Coronary artery (tissue), 2 donors: ENCODE results near the gene NAIP.
"Not testable (repeated sequence)": the region's sequence is repeated elsewhere in the genome, so short reads cannot be mapped to it uniquely, and the experiment has no call there.

Experiments
- DNase-seq: peaks from one replicate; pipeline ENCODE4 v3.0.0-alpha.2; 2017; ENCODE audit warnings: low spot score
- H3K27ac ChIP-seq, 2 donors: fragments of 200-600 bp; sonication (generic); one replicate each; pipeline ENCODE4 v1.5.1; 2016 to 2019
- H3K4me3 ChIP-seq: fragments of 200-600 bp; sonication (generic); 2 replicates; pipeline ENCODE4 v1.5.1; 2016; ENCODE audit warnings: mild to moderate bottlenecking, moderate library complexity
- TF ChIP-seq, protein P1 (sequence below): fragments of 200-600 bp; sonication (generic); IDR thresholded peaks from one replicate; pipeline ENCODE4 v1.5.1; 2019; ENCODE audit warnings: antibody characterized with exemption

NAIP gene, protein sequence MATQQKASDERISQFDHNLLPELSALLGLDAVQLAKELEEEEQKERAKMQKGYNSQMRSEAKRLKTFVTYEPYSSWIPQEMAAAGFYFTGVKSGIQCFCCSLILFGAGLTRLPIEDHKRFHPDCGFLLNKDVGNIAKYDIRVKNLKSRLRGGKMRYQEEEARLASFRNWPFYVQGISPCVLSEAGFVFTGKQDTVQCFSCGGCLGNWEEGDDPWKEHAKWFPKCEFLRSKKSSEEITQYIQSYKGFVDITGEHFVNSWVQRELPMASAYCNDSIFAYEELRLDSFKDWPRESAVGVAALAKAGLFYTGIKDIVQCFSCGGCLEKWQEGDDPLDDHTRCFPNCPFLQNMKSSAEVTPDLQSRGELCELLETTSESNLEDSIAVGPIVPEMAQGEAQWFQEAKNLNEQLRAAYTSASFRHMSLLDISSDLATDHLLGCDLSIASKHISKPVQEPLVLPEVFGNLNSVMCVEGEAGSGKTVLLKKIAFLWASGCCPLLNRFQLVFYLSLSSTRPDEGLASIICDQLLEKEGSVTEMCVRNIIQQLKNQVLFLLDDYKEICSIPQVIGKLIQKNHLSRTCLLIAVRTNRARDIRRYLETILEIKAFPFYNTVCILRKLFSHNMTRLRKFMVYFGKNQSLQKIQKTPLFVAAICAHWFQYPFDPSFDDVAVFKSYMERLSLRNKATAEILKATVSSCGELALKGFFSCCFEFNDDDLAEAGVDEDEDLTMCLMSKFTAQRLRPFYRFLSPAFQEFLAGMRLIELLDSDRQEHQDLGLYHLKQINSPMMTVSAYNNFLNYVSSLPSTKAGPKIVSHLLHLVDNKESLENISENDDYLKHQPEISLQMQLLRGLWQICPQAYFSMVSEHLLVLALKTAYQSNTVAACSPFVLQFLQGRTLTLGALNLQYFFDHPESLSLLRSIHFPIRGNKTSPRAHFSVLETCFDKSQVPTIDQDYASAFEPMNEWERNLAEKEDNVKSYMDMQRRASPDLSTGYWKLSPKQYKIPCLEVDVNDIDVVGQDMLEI (N-terminal part only)

DNA sequence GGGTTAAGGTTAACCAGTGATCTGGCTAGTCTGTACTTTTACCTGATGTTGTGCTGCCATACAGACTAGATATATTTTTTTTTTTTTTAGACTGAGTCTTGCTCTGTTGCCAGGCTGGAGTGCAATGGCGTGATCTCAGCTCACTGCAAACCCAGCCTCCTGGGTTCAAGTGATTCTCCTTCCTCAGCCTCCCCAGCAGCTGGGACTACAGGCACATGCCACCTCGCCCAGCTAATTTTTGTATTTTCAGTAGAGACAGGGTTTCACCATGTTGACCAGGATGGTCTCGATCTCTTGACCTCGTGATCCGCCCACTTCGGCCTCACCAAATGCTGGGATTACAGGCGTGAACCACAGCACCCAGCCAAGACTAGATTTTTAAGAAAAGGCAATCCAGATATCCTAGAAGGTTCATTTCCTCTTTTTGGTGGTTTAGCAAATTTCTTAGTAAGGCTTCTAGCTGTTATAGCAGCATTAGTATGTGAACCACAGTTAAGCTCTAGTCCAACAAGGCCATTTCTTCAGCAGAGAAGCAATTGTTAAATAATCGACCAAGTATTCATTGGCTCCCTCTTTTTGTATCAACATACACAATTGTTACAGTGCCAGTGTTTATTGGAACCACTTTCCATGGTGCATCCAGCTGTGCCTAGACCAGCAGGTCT is at the start of gene NAIP:
TSS of gene NAIP (minus strand) at position 51 of the 665 bp plus-strand sequence. CDS start 12,424 bp downstream, outside the sequence.
- H3K4me3 ChIP-seq, H3K27ac ChIP-seq, DNase-seq: not testable (repeated sequence)

DNA sequence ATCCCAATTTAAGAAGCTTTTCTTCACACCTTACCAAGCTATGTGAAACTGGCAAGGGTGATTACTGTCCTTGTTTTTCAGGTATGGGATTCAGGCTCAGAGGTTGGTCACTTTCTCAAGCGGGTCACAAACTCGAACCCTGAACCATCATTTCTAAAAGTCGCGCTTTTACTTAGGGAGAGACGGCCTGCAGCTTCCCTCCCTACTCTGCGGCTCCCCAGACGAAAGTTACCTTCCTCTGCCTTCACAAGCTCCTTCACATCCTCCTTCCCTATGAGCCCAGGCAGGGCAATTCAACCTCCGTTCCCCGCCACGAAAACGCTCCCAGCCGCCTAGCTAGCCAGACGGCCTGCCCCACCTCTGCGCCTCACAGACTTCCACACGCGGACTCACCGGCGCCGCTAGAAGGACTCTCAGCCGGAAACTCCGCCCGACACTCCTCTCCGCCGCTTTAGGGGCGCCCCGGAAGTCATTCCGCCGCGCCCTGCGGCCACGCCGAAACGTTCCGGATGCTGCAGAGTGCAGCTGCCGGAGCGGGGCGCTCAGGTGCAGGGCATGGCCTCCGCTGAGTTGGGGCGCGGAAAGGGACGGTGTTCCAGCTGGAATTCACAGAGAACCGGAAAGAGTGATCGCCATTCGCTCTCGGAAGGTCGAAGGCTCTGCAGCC is 42.3 kb upstream of the NAIP start, which contains the start of gene GTF2H2:
TSS of gene GTF2H2 (minus strand) at position 415 of the 667 bp plus-strand sequence. CDS start 4,913 bp downstream, outside the sequence.
- H3K4me3 ChIP-seq, H3K27ac ChIP-seq, DNase-seq: not testable (repeated sequence)

DNA sequence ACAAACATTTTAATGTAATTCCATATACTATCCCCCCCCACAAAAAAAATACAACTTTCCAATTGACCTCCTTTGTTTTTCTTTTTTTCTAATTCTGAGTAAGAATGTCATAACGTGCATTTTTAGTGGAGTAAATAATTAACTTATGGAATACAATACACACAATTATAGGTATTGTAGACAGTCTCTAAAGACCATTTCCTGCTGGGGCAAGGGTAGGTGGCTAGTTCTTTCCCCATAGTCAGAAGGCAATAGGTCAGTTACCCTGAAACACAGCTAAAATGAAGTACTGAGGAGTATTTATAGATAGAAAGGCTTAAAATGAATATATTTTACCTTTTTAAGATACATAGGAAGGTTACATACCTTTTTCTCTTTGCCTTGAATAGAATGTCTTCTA is 36.2 kb upstream of the NAIP start:
- DNase-seq, H3K27ac ChIP-seq: not testable (repeated sequence)

DNA sequence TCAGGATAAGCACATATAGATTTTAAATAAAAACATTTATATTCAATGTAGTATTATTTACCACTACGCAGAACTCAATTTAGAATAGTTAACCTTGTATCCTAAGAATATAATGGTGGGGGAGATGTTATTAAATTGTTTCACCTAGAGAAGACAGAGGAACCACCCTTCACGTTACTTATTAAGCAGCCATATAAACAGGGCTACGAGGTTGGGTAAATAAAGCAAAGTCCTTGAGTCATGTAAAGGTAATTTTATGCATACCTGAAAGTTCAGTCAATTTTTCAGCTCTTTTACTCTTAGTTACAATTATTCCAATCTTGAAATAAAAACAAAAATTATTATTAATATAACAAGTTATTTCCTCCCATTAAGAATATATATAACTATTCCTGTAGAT is 34.3 kb upstream of the NAIP start:
- not testable (repeated sequence) for H3K4me3 ChIP-seq, H3K27ac ChIP-seq, DNase-seq

More for the DNA sequence above, 36.2 kb upstream of the NAIP start:
- not testable (repeated sequence) for H3K4me3 ChIP-seq

DNA sequence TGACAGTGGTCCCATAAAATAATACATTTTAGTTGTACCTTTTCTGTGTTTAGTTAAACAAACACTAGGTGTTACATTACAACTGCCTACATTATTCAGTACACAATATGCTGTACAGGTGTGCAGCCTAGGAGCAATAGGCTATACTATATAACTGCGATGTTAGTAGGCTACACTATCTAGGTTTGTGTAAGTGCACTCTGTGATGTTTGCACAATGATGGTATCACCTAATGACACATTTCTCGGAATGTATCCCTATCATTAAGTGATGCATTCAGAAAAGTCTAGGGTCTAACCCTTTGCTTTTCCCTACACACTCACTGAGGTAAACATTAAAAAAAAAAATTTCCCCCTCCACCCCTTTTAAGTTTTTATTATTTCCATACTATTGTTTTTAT is 19.7 kb upstream of the NAIP start:
- not testable (repeated sequence) for DNase-seq, H3K4me3 ChIP-seq, H3K27ac ChIP-seq

DNA sequence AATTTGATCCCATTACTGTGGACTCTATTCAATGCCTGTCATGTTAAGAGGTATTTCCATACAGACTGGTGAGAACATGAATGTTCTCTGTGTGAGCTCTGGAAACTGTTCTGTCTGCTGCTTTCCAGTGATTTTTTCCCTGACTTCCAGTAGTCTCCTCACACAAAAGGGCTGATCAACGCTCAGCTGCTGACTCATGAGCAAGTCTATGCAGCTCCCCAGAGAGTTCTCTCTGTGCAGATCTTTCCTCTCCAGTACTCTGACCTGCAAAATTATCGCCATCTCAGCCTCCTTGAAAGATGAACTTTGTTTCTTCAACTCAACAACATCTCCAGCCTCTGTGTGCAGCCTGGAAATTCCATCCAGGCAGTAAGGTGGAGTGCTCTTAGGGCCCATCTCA is 19.0 kb upstream of the NAIP start:
- H3K4me3 ChIP-seq, DNase-seq, H3K27ac ChIP-seq: not testable (repeated sequence)

DNA sequence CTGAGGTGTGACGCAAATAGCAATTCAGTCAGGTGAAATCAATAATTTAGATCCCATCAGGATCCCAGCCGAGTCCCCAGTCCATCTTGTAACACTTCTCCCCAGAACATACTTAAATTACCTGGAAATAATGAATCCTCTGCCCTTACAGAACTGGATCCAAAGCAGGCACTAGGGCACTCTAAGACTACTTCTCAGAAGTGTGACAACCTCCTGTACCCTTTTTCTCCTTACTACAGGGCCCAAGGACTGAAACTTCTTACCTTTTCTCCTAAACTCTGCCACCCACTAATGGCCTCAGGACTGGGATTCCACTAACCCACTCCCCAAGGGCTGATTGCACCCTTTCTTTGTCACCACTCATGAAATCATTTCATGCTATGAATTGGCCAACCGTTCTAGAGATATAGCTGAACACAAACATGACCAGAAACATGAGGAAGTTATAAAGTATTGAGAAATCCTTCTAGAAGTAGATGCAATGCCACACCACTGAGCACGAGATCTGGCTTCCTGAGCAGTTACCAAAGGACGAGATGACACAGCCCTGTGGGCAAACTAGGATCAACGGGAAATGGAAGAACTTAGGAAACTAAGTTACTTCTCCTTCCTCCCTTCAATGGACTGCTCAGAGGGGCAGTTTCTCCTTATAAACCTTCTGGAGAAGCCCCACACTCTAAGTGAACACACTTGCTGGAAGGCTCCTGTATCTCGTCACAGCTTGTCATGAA is 6.1 kb upstream of the NAIP start:
- H3K4me3 ChIP-seq, DNase-seq, H3K27ac ChIP-seq: not testable (repeated sequence)

DNA sequence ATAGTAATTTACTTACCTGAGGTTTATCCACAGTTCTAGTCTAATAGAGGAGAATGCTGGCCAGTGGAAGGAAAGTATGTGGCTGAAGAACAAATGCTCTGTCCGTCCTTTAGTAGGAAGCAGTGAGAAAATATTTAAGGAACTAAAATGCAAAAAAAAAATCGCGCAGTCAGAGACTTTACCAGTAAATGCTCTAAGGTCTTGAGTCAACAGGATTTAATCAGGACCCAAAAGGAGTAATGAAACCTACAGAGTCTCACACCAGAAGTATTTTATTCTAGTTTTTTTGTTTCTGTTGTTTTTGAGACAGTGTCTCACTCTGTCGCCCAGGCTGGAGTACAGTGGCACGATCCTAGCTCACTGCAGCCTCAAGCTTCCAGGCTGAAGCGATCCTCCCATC is 4.5 kb downstream of the NAIP start:
- not testable (repeated sequence) for DNase-seq, H3K4me3 ChIP-seq, H3K27ac ChIP-seq

DNA sequence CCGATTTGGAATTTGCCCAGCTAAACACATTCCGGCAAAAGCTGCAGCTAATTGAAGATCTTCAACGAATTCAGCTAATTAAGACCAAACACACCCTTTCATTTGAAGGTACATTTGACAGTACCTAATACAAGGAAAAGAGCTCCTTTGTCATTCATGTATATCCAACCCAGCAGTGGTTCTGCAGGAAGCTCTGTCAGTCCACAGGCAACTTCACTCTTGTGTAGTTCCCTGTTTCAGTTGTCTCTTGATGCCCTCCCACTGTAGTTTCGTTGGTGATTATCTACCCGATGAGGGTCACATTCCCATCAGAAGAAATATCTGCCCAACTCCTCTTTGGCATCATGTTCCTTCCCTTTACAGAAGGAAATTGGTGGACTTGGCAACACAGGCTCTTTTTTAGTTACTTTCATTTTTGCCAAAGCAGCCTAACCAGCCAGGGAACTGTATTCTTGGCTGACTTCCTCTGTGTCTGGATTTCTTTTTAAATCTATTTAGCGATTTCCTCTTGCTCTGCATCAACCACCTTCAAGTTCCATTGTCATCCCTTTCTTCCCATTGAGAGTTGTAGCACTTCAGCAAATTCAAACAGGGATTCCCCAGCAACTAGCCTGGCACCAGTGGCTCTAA is 6.6 kb downstream of the NAIP start:
- DNase-seq, result not testable (repeated sequence)

DNA sequence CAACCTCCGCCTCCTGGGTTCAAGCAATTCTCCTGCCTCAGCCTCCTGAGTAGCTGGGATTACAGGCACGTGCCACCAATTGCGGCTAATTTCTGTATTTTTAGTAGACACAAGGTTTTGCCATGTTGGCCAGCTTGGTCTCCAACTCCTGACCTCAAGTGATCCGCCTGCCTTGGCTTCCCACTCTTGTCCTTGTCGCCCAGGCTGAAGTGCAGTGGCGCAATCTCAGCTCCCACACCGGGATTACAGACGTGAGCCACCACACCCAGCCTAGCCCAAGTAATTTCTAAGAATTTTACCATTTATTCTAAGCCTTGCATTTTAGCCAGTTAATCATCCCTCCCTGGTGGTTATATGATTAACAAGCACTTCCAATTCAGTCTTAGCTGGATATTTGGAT is 11.0 kb downstream of the NAIP start:
- Histone ChIP-seq H3K27ac (no peak overlapping the region), H3K4me3 (no peak overlapping the region)
- DNase-seq, result no peak
- TF ChIP-seq, protein P1, sequence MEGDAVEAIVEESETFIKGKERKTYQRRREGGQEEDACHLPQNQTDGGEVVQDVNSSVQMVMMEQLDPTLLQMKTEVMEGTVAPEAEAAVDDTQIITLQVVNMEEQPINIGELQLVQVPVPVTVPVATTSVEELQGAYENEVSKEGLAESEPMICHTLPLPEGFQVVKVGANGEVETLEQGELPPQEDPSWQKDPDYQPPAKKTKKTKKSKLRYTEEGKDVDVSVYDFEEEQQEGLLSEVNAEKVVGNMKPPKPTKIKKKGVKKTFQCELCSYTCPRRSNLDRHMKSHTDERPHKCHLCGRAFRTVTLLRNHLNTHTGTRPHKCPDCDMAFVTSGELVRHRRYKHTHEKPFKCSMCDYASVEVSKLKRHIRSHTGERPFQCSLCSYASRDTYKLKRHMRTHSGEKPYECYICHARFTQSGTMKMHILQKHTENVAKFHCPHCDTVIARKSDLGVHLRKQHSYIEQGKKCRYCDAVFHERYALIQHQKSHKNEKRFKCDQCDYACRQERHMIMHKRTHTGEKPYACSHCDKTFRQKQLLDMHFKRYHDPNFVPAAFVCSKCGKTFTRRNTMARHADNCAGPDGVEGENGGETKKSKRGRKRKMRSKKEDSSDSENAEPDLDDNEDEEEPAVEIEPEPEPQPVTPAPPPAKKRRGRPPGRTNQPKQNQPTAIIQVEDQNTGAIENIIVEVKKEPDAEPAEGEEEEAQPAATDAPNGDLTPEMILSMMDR, result no peak

More for the DNA sequence above, 6.6 kb downstream of the NAIP start:
- H3K27ac ChIP-seq, H3K4me3 ChIP-seq: not testable (repeated sequence)

DNA sequence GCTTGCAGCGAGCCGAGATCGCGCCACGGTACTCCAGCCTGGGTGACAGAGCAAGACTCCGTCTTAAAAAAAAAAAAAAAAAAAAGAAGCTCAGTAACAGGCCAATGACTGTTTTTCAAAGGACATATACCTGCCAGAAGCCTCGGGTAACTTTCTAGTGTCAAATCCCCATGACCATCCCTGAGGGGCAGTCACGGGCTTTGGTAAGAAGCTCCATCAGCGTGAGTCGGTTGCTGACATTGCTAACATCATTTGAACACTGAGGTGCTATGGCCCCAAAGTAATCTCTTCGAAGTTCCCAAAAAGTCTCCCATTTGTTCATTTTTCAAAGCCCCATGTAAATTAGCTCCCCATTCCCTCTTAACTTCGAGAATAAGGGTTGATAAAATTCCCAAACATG is 11.6 kb downstream of the NAIP start:
- Histone ChIP-seq H3K4me3 (no peak overlapping the region), H3K27ac (no peak overlapping the region)
- TF ChIP-seq, protein P1, result no peak
- no peak for DNase-seq
